Right lobe of liver (tissue), 4 donors: ENCODE results near the gene ANKRD11.

Experiments
- CTCF ChIP-seq, 4 donors: fragments of 200-600 bp in 3 of 4; fragments of 450-650 bp in 1 of 4; IDR thresholded peaks; one replicate each; pipeline versions ENCODE4 v1.5.1 to v1.8.0; 2016 to 2022; ENCODE audit warnings: antibody characterized with exemption in 4 of 4, mild to moderate bottlenecking in 2 of 4
- POLR2A ChIP-seq: fragments of 450-650 bp; IDR thresholded peaks from one replicate; pipeline ENCODE4 v1.6.1; 2017; ENCODE audit warnings: antibody characterized with exemption, mild to moderate bottlenecking
- donor health status: DM: no; HTN: no; CAD: no.
- donor health status: DM: no; HTN: no; CAD: no.
- donor health status: DM: no; HTN: yes; CAD: no.

- TF ChIP-seq CTCF (IDR thresholded peaks at IDR 0.05) (no peak), POLR2A (no peak)
Measured at GRCh38 chr16:89466920-89467319, 23.4 kb downstream of the ANKRD11 start.
